HepG2 (cell line): ENCODE measurements around the gene PMIS2. TPM values are rescaled to one million over a fixed set of nuclear protein-coding genes. Genes with fewer than 3 reads are reported as not detected.

Source experiments
- BCLAF1 ChIP-seq: fragments of 450-650 bp; IDR thresholded peaks from 2 replicates; pipeline ENCODE4 v1.6.1; 2017; ENCODE audit warnings: mild to moderate bottlenecking
- GTF2F1 ChIP-seq: fragments of 150-350 bp; IDR thresholded peaks from 2 replicates; pipeline ENCODE4 v1.6.1; 2014; ENCODE audit warnings: low read length
- NAIF1 ChIP-seq: sonication (generic); formaldehyde crosslinking; IDR thresholded peaks from 2 replicates; pipeline ENCODE4 v1.5.0; 2020; ENCODE audit warnings: mild to moderate bottlenecking, missing genetic modification reagents, borderline replicate concordance
- PCBP1 ChIP-seq: fragments of 200-400 bp; formaldehyde crosslinking; IDR thresholded peaks from 2 replicates; pipeline ENCODE4 v1.6.1; 2017; ENCODE audit warnings: mild to moderate bottlenecking, low read depth, low read length, borderline replicate concordance
- ZBTB34 ChIP-seq: sonication (generic); formaldehyde crosslinking; IDR thresholded peaks from 2 replicates; pipeline ENCODE4 v1.8.0; 2022; ENCODE audit warnings: mild to moderate bottlenecking, missing genetic modification reagents
- ZNF17 ChIP-seq: sonication (generic); formaldehyde crosslinking; IDR thresholded peaks from 2 replicates; pipeline ENCODE4 v1.5.0; 2020; ENCODE audit warnings: mild to moderate bottlenecking, missing genetic modification reagents
- ZNF180 ChIP-seq: sonication (generic); formaldehyde crosslinking; IDR thresholded peaks from 2 replicates; pipeline ENCODE4 v1.4.0; 2020; ENCODE audit warnings: low read depth, missing genetic modification reagents, borderline replicate concordance
- ZNF33A ChIP-seq: sonication (generic); formaldehyde crosslinking; IDR thresholded peaks from 2 replicates; pipeline ENCODE4 v1.5.1; 2020; ENCODE audit warnings: missing genetic modification reagents, mild to moderate bottlenecking, moderate library complexity, borderline replicate concordance
- ZNF660 ChIP-seq: sonication (generic); formaldehyde crosslinking; IDR thresholded peaks from 2 replicates; pipeline ENCODE4 v1.5.1; 2020; ENCODE audit warnings: mild to moderate bottlenecking, low read depth, missing genetic modification reagents, borderline replicate concordance
- ZNF674 ChIP-seq: sonication (generic); formaldehyde crosslinking; IDR thresholded peaks from 2 replicates; pipeline ENCODE4 v1.5.0; 2020; ENCODE audit warnings: low read depth, mild to moderate bottlenecking, missing genetic modification reagents
- ZNF740 ChIP-seq: sonication (generic); formaldehyde crosslinking; IDR thresholded peaks from 2 replicates; pipeline ENCODE4 v1.4.0; 2020; ENCODE audit warnings: missing genetic modification reagents
- ZNF770 ChIP-seq: sonication (generic); formaldehyde crosslinking; IDR thresholded peaks from 2 replicates; pipeline ENCODE4 v1.5.0; 2020; ENCODE audit warnings: mild to moderate bottlenecking, missing genetic modification reagents
- ZNF784 ChIP-seq: sonication (generic); formaldehyde crosslinking; IDR thresholded peaks from 2 replicates; pipeline ENCODE4 v1.5.1; 2020; ENCODE audit warnings: missing genetic modification reagents, mild to moderate bottlenecking, borderline replicate concordance
- polyA plus RNA-seq, 8 experiments: library from polyadenylated mRNA; depleted of rRNA in 3 of 8; stranded (reverse) in 7 of 8; unstranded in 1 of 8; fragments of >200 nt; fragmentation: Illumina TruSeq in 4 of 8; extraction: Trizol in 4 of 8; gene quantifications; 2 replicates each; pipeline versions ENCODE4 v1.2.1 to v1.2.3, GENCODE V29; 2011 to 2016; ENCODE audit warnings: low read depth in 4 of 8, missing spikeins in 1 of 8, mixed read lengths in 1 of 8; ENCODE audit not compliant: insufficient read depth in 1 of 8
- total RNA-seq, 5 experiments: library from RNA; depleted of rRNA; stranded (reverse); fragments of >200 nt; fragmentation: Illumina TruSeq; extraction: Trizol; gene quantifications; 2 replicates each; pipeline ENCODE4 v1.2.3, GENCODE V29; 2016; ENCODE audit warnings: low read depth in 1 of 5
- TF ChIP-seq, protein P1 (sequence below): sonication (generic); formaldehyde crosslinking; IDR thresholded peaks from 2 replicates; pipeline ENCODE4 v1.5.1; 2020; ENCODE audit warnings: mild to moderate bottlenecking, missing genetic modification reagents, moderate library complexity

Gene PMIS2
- total and polyA plus RNA-seq, 2 of the 13 experiments (the other 11 are each of a cell fraction or from before 2014, with no cell fraction given): not detected

DNA sequence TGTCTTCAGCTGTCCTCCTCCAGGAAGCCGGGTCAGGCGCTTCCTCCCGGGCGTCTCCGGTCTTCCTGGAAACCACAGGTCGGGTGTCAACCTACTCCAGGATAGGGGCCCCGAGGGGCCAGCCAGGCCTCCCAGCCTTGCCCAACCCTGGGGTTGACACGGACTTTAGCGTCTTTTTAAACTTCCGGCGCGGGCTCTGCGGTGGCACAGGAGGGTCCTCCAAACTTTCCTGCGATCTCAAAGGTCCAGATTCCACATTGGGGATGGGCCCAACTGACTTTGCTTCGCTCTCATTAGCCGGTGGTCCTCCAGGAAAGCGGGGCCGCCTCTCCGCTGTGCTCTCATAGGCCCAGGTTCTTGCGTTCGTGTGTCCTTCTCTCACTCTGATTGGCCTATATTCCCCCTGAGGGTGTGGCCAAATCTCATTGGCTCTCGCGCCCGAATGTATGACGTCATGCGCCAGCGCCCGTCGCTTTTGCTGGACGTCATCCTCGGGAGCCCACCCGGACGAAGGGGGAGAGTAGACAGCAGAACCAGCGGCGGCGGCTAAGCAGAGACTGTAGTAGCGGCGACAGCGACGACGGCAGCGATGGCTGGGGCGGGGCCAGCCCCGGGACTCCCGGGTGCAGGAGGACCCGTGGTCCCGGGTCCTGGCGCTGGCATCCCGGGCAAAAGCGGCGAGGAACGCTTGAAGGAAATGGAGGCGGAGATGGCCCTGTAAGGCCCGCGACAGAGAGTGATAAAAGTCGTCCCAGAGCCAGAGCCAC, 42.8 kb downstream of the PMIS2 start, which contains the start of gene RBM42 (continued):
- TF ChIP-seq ZNF740 (CRISPR knock-in tag) (peak; percentile 68; the same call in 1 of the 2 replicates), PCBP1 (peak; percentile 91; the same call in 1 of the 2 replicates), GTF2F1 (no peak), BCLAF1 (no peak), ZBTB34 (CRISPR knock-in tag) (no peak), ZNF784 (CRISPR knock-in tag) (0 out of 2 replicates have a peak, but pooled peaks have one; percentile 57), ZNF674 (CRISPR knock-in tag) (no peak), NAIF1 (CRISPR knock-in tag) (no peak), ZNF17 (CRISPR knock-in tag) (no peak), ZNF180 (CRISPR knock-in tag) (no peak; the same call in 1 of the 2 replicates), ZNF660 (CRISPR knock-in tag) (no peak), ZNF33A (CRISPR knock-in tag) (no peak), ZNF770 (0 out of 2 replicates have a peak, but pooled peaks have one; percentile 29)
- TF ChIP-seq, protein P1, sequence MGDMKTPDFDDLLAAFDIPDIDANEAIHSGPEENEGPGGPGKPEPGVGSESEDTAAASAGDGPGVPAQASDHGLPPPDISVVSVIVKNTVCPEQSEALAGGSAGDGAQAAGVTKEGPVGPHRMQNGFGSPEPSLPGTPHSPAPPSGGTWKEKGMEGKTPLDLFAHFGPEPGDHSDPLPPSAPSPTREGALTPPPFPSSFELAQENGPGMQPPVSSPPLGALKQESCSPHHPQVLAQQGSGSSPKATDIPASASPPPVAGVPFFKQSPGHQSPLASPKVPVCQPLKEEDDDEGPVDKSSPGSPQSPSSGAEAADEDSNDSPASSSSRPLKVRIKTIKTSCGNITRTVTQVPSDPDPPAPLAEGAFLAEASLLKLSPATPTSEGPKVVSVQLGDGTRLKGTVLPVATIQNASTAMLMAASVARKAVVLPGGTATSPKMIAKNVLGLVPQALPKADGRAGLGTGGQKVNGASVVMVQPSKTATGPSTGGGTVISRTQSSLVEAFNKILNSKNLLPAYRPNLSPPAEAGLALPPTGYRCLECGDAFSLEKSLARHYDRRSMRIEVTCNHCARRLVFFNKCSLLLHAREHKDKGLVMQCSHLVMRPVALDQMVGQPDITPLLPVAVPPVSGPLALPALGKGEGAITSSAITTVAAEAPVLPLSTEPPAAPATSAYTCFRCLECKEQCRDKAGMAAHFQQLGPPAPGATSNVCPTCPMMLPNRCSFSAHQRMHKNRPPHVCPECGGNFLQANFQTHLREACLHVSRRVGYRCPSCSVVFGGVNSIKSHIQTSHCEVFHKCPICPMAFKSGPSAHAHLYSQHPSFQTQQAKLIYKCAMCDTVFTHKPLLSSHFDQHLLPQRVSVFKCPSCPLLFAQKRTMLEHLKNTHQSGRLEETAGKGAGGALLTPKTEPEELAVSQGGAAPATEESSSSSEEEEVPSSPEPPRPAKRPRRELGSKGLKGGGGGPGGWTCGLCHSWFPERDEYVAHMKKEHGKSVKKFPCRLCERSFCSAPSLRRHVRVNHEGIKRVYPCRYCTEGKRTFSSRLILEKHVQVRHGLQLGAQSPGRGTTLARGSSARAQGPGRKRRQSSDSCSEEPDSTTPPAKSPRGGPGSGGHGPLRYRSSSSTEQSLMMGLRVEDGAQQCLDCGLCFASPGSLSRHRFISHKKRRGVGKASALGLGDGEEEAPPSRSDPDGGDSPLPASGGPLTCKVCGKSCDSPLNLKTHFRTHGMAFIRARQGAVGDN (CRISPR knock-in tag): peak; percentile 79
